Measurements from ENCODE around the gene AMPH.
"Not testable (repeated sequence)": the region's sequence is repeated elsewhere in the genome, so short reads cannot be mapped to it uniquely, and the experiment has no call there.

The AMPH gene

DNA sequence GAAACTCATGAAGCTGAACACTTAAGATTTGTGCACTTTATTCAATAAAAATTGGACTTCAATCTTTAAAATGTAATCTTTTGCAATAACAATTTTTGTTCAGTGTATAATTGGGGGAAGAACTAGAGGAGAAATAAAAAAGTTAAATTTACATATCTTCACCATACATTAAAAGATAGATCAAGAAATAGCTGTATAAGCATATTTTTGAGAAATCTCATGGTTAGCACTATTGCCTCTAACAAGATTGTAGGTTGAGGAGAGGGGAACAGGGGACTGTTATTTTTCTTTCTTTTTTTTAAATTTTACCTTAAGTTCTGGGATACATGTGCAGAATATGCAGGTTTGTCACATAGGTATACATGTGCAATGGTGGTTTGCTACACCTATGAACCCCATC is 5.3 kb downstream of the AMPH start:
- no peak for DNase-seq

DNA sequence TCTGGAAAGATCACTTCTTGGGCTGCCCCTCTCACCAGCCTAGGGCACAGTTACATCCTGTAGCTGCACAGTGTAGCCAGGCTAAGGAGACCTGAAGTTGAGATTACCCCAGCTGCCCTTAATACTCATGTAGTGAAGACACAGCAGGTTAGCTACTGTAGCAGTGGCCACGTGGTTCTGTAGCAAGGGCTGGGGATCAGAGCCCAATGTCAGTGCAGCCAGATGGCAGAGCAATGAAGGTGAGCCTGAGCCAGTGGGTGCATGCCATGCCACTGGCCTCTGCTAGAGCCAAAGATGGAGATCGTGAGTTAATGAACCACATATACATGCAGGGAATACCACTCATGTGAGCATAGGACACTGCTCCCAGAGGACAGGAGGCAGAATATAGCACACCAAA is 15.5 kb downstream of the AMPH start:
- DNase-seq, result no peak

DNA sequence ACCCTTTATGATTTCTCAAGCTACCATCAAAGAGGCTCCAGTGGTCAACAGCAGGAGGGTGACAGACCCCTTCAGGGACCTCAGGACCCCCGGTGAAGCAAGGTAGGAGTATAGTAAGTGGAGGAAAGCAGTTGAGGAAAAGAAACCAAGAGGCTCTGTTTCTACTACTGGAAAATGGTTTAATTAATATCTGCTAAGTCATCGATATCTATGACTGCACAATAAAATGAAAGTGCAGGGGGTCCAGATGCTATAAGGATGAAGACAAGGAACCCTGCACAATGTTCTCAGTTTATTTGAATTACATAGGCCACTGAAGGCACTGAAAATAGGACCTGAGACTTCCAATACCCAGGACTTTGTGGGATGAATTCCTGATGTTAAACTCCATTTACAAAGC is 23.7 kb downstream of the AMPH start:
- no peak for DNase-seq

DNA sequence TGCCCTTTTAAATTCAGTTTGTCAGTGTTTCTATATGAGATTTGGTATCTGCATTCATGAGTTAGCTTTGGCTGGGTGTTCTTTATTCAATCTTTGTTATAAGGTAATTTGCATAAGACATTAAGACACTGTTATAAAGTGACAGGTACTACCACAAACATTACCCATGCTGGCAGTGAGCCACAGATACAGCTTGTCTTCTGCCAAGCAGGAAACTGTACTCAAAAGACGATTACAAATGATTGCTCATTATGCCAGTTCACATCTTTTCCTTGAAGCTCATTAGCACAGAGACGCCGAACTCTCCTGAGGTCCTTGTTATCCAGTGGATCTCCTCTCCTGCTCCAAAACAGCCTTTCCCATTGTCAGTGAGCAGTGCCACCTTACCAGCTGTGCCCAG is 30.4 kb downstream of the AMPH start:
- no peak for DNase-seq

DNA sequence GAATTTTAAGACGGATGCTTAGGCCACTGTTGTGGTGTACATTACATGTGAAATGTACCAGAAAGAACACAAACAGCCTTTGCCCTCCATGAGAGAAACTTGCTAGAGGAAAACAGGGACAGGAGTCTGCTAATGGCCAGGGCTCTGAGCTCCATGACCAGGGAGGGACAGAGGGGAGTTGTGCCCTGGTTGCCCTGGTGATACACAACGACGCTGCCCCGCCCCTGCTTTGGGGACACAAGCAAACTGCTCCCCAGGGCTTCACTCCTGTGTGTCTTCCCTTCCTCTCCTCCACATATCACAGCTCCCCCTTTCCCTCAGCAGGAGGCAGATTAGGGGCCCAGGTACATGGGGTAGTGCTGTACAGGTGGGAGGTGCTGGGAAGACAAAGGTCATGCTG is 36.2 kb downstream of the AMPH start:
- no peak for DNase-seq

DNA sequence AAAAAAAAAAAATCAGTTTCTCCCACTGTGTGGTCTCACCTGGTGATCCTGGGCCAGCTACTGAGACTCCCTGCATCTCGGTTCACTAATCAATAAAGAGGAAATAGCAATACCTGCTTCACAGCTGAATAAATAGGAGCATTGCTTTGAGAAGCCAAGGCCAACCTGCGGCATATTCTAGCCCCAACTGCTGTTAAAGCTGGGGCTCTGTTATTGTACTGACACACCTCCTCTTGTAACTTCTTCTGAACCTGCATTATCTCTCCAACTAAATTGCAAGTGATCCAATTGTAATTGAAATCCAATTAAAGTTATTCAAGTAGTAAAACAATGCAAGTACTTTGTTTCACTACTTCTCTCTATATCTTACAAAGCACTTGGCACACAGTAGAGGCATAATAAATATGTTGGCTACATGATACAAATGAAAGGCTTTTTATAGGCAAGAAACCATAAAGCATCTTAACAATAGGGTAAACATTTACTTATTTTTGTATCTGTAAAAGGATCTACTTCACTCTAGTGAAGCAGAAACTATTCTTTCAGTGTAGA is 38.4 kb downstream of the AMPH start:
- no peak for DNase-seq

DNA sequence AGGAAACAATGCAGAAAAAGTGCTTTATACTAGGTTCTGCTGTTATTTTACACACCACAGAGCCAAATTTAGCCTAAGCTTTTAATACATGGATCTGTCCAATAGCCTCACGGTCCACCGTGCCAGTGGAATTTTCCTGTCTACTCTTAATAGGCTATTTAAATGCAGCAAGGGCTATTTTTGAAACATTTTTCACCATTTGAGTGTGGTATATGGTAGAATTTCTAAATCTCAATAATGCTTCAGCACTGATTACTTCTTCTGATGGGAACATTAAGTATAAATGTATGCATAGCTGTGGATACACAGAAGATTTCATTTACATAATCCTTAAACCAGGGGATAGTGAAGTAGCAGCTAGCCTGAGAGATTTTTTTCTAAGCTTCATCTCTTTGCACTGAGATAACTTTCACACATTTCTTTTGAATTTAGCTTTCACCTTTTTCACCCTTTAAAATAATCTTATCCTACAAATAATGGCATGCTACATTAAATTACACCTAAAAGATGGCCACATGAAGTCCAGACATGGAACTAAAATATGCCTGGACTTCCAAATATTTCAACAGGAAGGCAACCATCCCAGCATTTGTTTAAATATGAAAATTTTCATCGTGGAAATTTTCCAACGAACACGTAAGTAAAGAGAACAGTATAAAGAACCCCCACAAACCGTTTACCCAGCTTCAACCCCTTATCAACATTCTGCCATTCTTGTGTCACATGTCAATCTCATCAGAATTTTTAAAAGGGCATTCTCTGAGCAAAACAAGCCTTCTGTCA is 45.4 kb downstream of the AMPH start:
- DNase-seq, result no peak

DNA sequence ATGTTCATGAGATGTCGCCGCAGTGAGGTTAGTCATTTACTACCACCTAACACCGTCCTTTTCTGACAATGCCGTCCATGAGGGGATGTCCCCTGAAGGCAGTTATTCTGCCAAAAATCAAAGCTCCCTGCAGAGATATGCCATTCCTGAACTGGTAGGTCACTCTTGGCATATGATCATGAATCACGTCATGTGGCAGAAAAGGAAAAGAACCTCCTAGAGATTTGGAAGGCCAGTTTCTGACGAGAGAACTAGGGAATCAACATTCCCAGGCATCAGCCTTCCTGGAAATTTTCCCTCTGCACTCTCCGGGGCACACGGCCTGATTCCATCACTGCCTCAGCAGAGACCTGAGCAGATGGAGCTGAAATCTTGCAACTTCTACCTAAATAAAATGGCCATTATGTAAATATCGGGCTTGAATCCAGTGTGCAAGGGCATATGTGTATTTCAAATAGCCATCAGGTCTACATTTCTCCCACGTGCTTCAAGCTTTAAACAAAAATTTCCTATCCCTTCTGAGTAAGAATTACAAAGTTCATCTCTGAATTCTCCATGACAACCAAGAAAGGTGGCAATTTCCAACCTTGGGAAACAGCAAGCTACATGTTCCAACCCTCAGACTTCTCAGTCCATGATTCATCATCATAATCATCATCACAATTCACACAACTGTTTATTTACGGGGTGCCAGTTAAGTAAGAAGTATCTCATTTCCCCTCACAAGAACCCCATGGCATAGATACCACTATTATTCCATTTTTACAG is 46.5 kb downstream of the AMPH start:
- no peak for DNase-seq

DNA sequence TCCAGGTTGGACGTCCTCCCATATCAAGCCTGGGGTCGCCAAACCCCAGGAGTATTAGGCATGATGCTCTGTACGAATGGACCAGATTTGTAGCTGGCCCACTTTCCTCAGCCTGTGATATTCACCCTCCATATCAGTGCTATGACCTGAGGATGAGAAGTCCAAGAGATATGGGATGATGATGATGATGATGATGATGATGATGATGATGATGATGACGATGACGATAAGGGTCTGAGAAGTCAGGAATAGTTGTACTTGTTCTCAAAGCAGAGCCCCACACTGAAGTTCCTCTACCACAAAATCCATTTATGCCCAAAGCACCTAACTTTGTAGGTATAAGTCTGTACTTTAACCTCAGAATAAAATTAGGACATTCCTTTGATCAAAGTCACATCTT is 50.7 kb downstream of the AMPH start:
- DNase-seq, result no peak

DNA sequence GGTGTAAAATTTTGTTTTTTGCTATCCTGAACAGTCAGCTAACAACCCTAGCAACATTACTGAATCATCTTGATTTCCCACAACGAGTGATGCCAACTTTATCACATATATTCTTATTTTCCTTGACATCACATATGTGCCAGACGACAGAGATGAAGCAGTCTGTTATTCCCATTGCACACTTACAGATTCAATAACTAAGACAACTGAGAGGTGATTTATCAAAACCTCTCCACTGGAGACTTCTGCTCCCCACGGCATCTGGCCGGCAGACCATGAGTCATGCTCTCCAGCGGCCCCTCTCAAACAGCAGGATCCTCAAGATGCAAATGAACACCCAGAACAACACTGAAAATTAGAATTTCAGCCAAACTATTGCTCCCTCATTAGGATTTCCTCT is 57.1 kb downstream of the AMPH start:
- no peak for DNase-seq

DNA sequence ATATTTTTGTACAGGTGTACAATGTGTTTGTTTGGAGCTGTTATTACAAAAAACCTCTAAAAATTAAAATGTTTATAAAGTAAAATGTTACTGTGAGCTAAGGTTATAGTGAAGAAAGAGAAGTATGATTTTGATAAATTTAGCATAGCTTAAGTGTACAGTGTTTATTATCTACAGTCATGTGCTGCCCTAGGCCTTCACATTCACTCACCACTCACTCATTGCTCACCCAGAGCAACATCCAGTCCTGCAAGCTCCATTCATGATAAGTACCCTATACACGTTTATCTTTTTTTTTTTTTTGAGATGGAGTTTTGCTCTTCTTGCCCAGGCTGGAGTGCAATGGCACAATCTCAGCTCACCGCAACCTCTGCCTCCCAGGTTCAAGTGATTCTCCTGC is 59.6 kb downstream of the AMPH start:
- DNase-seq, result not testable (repeated sequence)

DNA sequence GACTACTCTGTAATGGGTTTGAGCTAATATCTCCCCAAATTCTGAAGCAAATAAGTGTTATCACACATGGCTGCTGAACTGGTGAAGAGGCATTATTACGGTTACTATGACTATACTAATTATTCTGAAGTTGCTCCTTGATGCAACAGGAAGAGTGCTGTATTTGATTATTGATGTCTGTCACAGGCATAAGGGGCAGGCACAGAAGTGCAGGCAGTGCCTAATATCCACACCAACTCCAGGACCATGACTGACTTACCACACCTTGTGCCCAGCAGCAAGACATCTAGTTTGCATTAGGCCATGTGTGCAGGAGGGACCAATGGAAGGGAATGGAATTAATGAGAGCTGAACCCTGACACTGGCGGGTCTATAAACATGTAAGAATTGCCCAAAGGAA is 62.7 kb downstream of the AMPH start:
- DNase-seq, result no peak

DNA sequence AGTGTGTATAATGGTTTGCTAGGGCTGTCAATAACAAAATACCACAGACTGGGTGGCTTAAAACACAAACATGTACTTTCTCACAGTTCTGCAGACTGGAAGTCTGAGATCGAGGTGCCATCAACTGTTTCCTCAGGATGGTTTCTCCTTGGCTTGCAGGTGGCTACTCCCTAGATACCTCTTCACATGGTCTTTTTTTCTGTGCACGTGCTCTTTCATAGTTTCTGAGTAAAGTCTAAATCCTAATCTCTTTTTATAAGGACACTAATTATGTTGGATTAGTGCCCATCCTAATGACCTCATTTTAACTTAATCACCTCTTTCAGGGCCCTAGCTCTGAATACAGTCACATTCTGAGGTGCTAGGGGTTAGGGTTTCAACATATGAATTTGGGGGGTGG is 65.9 kb downstream of the AMPH start:
- no peak for DNase-seq

DNA sequence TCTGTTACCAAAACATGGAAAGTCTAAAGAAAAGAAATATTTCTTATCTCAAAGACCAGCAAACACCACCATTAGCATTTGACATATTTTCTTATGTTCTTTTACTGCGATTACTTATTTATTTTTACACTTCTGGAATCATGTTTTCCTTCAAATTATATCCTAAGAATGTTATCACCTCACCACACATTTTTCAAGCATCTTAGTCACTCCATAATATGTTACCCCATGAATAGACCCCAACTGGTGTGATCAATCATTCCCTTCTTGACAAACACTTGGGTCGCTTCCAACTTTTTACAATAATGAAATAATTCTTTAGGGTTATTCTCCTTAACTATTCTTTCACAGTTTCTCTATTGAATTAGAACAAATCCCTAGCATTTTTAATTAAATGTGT is 67.4 kb downstream of the AMPH start:
- no peak for DNase-seq

DNA sequence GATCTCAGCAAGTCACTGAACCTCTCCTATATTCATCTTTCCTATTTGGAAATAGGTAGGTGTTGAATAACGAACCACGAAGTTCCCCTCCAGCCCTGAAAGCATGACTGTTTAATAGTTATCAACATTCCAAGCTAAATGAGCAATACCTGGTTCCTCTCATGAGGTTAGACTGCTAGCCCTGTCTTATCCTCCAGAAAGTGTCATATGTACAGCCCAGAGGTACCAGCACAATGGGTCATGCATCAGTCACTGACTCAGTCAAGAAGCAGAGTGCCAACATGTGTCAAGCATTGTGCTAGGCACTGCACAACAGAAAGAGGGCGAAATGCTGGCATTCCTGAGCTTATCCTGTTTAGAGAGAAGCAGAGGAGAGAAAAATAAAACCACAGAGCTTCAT is 70.0 kb downstream of the AMPH start:
- DNase-seq, result no peak

DNA sequence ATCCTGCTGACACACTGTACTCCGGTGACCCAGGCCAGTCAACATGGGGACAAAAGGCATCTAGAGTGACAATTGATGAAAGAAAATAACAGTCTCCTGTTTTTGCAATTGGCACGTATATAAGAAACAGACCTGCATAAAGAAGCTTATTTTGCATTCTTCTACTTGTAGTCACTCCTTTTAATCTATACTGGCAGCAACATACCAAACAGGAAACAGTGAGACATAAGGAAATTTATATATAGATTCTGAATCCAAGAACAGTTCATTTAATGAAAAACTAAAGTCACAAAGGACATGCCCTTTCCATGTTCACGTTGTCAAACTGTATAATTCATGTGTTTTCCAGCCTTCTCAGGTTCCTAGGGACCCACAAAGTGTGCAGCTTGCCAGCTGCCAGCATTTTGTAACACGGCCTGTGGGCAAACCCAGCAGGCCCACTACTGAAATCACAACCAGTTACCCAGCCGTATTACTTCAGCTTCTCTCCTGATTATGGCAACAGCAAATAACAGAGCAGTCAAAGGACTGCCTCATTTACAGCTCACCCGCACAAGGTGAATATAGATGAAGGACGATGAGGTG is 72.3 kb downstream of the AMPH start:
- DNase-seq, result no peak

DNA sequence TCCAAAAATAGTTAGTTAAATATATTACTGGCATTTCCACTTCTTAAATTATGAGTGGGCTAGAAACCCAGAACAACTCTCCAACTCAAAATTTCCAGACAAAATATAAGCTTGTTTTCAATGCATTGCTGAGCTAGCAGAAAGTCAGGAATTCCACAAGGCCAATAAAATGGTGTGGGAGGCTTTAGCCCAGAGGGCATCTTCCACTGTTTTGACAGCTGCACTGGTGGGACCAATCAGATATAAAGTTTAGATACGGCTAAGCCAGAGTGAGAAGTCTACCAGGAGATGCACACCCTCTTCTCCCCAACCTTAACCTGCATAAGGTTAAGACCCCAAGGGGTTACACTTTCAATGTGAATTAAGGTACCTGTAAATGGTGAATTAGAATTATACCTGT is 76.6 kb downstream of the AMPH start:
- DNase-seq, result no peak

DNA sequence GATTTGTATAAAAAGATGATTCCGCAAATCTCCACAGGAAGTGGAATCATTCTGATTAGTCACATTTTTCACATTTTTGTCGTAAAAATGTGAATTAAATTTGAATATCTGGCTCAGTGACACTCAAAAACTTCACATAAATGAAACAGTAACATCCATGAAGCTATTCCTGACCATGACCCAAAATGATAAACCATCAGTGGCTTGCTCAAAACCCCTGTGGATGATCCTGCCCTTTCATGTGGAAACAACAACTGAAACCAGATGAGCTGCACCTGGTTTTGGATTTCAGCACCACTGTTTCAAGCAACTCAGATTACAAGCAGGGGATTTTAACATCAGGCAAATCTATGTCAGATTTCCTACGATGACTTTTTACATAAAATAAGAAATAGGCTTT is 80.3 kb downstream of the AMPH start:
- DNase-seq, result no peak

DNA sequence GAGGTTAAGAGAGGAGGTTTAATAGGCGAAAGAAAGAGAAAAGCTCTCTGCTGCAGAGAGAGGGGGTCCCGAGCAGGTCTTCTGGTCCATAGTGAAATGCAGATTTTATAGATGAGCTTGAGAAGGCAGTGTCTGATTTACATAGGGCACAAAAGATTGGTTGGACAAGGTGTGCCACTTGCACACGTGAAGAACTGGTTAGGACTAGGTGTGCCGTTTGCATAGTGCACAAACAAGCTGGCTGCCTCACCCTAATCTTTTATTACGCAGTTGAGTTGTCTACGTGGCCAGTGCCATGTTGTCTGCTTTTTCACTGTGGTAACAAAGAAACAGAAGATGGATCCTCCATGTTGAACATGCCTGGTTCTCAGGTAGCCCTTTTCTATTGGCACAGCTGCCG is 82.6 kb downstream of the AMPH start:
- DNase-seq, result no peak

DNA sequence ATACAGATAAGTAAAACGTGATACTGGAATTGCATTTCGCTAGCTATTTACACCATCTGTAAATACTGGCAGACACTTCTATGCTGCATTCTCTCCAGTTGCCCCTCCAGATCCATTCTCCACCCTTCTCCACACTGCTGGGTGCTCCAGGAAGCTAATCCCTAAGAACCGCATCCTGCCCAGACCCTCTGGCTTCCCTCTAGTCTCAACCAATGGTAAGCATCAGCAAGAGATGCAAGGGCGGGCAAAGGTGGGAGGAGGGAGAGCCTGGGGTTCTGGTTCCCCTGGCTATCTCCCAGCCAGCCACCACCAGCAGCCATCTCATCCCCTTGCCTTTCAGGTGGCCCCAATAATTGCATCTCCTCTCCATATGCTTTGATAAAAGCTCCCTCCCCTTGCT is 84.4 kb downstream of the AMPH start:
- DNase-seq, result no peak

DNA sequence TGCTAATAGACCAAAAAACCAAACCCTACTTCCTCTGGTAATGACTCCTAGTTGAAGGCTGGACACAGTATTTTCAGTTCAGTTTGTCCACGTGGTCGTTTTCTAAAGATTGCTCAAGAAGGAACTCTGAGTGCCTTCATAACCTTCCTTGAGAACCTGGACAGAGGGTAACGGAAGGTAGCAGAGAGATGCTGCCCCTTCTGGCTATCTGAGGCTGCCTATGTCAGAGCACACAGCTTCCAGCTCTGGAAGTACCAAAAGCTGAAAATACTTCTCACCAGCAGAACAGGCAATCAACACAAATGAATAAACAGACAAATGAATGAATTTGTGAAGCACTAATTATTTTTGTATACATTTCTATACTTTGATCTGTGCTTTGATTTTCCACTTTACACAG is 85.2 kb downstream of the AMPH start:
- DNase-seq, result no peak

DNA sequence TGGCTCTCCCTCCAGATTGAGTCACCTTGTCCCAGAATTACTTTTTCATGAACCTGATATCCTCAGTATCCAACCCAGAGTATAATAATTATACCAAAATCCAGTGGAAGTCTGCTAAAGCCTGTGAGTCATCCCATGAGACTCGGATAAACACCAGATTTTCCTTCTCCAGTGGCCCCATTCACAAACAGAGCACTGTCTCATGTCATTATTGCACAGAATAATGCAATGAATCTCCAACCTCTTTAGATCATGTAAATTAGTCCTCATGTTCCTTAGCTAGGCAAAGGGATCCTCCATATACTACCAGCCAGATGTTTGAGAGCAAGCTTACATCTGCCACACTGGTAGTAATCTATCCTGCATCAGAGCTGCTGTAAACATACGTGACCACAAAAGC is 89.0 kb downstream of the AMPH start:
- no peak for DNase-seq

DNA sequence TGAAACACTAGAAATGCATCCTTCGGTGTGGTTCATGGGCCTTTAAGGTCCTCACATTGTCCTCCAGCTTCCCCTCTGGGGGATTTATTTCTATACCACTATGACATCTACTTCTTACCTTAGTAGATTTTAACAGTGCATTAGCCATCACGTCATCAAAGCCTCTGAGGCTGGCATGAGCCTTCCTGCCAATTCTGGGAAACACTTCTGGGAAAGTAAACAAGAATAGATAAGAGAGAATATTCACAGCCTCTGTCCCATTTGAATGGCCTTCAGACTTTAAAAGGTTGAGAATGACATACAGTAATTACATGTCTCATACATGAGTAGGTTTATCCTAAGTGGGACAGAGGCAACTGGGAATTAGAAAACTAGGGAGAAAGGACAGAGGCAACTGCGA is 89.7 kb downstream of the AMPH start:
- no peak for DNase-seq

DNA sequence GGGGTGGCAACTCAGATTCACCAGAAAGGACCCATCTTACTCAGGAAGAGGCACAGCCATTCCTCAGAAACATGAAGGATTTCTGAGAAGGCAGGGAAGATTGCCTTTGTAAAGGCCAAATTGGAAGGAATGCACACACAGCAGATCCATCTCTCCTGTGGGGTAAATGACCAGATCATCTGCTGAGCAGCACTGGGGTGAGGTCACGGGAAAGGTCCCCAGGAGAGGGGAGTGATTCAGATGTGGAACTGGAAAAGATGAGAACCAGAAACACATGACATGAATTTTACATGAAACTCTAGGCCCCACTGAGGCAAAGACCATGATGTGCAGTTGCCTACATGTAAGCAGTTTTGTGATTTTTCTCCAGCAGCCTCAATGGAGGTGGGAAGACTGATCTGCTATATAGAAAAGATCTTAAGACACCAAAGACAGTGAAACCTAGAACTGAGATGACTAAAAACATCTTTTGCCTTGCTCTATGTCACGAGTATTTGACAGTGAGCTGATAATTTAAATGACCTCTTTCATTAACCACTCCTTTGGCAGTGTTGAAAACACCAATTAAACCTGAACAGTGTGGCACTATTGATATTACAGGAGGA is 91.6 kb downstream of the AMPH start:
- no peak for DNase-seq
